Anterior cingulate cortex (tissue), 58 donors: ENCODE measurements around the gene TAPBP.
"Not testable (repeated sequence)": the region's sequence is repeated elsewhere in the genome, so short reads cannot be mapped to it uniquely, and the experiment has no call there.

Experiments used
- DNase-seq, 58 donors: peaks; one replicate each; lab custom pipeline; 2025; lab: John Stamatoyannopoulos, UW

TAPBP gene

DNA sequence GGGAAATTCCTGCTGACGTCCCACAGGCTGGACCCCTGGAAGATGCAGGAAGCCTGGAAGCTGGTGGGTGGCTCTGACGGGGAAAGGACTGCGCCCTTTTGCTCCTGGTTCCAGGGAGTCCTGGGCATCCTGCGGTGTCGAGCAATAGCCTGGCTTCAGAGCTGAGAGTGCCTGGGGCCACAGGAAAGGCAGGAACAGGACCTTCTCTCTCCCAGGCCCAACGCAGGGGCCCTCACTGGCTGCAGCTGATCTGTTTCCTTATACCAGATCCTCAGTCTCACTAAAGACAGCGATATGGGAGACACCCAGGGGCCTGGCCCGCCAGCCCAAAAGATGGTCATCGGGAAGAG is 35.5 kb downstream of the TAPBP start:
- DNase-seq, result no peak

GRCh38 chr6:33277663-33278391 is 36.1 kb downstream of the TAPBP start:
- peak in 1 of 58 donors; percentile 24 for DNase-seq

GRCh38 chr6:33276864-33277662 is 36.8 kb downstream of the TAPBP start, which contains the start of gene B3GALT4:
Gene B3GALT4, plus strand, starts transcription at chr6:33277123. Its CDS starts 297 bp downstream, at chr6:33277420.
- peak in 51 of 58 donors; percentile 21 to 77 (median 53) for DNase-seq

GRCh38 chr6:33276581-33276863 is 37.4 kb downstream of the TAPBP start:
- no peak for DNase-seq

DNA sequence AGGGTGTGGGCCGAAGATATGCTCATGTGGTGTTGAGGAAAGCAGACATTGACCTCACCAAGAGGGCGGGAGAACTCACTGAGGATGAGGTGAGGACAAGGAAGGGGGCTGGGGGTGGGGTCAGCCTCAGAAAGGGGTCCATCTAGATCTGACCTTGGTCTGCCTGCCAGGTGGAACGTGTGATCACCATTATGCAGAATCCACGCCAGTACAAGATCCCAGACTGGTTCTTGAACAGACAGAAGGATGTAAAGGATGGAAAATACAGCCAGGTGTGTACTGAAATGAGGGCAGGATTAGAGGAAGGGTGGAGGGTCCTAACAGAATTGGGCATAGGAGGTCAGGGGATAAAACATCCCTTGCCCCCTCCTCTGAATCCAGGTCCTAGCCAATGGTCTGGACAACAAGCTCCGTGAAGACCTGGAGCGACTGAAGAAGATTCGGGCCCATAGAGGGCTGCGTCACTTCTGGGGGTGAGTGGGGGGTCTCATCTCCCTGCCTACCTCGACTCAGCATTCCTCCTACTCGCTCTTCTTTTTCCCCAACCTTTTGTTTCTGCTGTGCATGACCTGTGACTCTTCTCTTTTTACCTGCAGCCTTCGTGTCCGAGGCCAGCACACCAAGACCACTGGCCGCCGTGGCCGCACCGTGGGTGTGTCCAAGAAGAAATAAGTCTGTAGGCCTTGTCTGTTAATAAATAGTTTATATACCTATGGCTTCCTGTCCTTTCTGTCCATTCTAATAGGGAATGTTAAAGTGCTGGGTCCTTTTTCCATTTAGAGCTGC is 37.9 kb downstream of the TAPBP start:
- DNase-seq, result not testable (repeated sequence)

- DNase-seq, result no peak
These were observed 39.7 kb downstream of the TAPBP start for GRCh38 chr6:33273924-33274902.

DNA sequence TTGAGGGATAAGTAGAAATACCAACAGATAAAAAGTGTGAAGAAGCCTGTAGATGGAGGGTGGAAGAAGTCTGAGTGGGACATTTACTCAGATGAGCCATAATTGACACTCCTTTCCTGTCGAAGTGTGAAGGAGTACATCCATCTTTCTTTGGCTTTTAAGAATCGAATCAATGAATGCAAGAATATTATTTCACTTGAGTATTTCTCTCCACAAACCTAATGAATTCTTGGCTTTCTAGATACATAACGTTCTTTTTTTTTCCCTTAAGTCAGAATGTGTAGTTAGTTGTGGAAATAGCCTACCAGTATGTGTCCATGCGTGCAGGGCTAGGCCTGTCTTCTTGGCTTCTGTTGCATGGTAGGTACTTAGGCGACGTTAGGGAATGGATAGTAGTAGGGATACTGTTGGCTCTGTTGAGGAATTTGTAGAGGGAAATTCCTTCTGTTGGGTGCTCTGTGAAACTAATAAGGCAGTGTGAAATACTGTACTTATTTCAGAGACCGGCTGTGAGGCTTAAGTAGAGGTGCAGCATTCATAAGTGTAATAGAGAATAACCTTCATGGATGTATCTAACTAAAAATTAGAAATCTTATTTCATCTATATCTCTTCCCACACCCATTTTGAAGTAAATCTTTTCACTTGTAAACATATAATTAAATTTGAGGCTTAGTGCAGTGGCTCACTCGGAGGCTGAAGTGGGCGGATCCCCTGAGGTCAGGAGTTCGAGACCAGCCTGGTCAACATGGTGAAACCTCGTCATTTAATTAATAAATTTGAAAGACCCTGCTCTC is 40.6 kb downstream of the TAPBP start:
- DNase-seq, result no peak

DNA sequence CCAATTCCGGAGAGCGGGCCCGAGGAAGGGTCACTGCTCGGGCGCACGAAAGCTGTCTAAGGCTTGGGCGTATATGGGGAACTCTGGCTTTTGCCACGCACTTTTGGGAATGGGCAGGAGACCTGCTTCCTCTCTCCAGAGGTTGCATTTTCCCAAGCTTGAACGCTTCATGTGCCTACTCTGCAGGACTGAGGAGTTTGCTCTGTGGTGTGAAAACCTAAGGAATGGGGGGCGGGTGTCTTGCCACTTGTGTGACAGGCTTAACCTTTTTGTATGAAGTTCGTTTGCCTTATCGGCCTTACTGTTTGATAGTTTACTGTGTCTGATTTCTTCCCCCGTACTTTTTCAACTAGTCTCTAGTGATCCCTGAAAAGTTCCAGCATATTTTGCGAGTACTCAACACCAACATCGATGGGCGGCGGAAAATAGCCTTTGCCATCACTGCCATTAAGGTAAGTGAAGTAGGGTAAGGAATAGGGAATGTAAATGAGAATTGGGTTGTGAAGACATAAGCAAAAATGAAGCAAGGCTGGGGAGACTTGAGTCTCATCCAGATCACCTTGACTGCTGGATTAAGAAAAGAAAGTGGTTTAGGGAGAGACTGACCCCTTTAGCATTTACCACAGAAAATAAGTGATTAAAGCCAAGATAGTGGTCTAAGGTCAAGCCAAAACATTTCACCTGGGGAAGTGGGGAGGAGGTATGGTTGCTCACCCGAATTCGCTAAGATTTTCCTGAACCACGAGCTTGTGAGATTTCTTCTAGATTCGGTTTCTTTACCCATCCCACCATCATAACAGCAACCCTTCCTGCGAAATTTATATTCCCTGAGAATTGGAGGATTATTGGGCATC is 41.4 kb downstream of the TAPBP start:
- no peak for DNase-seq

- DNase-seq, result peak; percentile 58 to 98 (median 92)
These were observed 42.2 kb downstream of the TAPBP start, which contains the start of the genes RPS18 and VPS52 for GRCh38 chr6:33271468-33272274. Gene RPS18, plus strand, starts transcription at chr6:33272075. Its CDS starts 45 bp downstream, at chr6:33272120. Gene VPS52, minus strand, starts transcription at chr6:33271876. Its CDS starts 201 bp downstream, at chr6:33271675.

DNA sequence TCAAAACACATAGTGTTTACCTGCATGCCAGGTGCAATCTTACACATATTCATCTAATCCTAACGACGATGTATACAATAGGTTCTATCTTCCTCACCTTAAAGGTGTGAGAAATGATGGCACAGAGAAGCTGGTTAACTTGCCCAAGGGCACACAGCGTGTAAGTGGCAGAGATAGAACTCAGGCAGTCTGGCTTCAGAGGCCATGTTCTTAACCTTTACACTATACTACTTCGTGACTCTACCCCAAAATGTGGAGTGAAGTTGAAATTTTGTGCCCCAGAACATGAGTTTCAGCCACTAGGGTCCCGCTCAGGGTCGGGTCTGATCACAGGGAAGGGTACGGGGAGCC is 42.8 kb downstream of the TAPBP start:
- DNase-seq, result no peak

GRCh38 chr6:33264015-33264414 is 49.9 kb downstream of the TAPBP start:
- no peak for DNase-seq

DNA sequence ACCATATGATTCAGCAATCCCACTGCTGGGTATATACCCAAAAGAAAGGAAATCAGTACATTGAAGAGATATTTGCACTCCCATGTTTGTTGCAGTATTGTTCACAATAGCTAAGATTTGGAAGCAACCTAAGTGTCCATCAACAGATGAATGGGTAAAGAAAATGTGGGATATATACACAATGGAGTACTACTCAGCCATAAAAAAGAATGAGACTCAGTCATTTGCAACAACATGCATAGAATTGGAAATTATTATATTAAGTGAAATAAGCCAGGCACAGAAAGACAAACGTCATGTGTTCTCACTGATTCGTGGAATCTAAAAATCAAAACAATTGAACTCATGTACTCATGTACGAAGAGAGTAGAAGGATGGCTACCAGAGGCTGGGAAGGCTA is 51.4 kb downstream of the TAPBP start:
- not testable (repeated sequence) for DNase-seq

DNA sequence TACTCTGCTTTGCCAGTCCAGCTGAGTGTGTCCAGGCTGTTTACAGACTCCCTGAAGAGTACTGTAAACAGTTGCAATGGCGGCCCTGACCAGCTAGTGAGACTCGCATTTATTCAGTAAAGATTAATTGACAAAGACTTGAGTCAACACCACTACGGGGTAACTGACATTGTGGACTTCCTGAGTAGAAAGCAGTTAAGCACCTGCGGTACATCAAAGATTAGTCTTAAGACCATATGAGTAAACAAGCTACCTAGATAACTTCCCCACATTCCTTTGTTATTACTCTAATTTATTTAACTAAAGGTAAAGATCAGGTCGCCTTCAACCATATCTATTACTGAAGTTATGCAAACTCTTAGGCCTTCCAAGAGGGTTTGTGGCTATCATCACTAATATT is 54.8 kb downstream of the TAPBP start:
- no peak for DNase-seq

DNA sequence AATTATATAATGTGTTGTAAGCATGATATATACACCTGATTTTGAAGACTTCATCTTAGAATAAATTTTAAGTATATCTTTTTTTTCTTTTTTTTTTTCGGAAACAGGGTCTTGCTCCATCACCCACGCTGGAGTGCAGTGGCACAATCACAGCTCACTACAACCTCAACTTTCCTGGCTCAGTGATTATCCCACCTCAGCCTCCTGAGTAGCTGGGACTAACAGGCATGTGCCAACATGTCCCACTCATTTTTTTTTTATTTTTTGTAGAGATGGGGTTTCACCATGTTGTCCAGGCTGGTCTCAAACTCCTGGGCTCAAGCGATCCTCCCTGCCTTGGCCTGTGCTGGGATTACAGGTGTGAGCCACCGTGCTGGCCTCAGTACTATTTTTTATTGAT is 59.3 kb downstream of the TAPBP start:
- no peak for DNase-seq

- no peak for DNase-seq
These were observed 61.1 kb downstream of the TAPBP start for GRCh38 chr6:33252759-33253158.

DNA sequence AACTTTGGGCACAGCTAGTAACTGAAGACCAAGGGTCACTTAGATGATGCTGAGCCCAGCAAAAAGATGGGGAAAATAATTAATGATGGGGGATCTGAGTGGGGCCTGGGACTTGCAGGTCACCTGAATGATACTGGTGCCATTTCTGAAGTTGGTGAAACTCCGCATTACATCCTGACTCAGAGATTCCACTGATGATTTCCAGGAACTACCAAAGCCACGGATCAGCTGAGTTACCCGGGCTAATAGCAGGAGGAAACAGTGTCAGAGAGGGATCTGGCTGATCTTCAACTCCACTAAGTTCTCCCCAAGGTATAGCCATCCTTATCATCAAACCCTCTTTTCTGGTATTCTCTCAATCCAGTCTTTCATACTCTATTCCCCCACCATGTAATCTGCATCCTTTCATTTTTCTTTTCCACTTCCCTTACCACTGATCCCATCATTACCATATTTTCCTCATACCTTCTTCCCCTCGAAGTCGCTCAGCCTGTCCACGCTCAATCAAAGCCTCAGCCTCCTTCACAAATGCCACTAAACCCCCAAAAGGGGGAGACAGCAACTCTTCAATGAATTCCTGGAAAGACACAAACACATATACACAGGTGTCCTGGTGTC is 62.4 kb downstream of the TAPBP start:
- no peak for DNase-seq

DNA sequence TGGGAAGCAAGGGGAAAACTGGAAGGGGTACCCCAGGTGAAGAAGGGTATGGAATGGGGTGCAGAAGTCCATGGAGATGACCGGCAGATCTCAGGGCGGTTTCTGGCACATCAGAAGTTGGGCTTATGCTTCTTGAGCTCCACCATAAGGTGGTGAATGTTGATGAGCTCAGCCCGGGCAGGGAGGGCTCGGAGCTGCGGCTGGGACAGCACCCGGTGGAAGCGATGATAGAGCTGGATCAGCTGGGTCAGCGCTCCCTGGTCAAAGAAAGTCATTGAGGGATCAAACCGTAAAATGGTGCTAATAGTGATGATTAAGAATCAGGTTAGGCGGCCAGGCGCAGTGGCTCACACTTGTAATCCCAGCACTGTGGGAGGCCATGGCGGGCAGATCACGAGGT is 63.1 kb downstream of the TAPBP start:
- no peak for DNase-seq
